HepG2 (cell line): Measurements from ENCODE around the gene SESN1. TPM values are rescaled to one million over a fixed set of nuclear protein-coding genes. Genes with fewer than 3 reads are reported as not detected.
A peak's percentile ranks its signal among the peaks of the same experiment; 100 is the strongest.

Source experiments
- ATAC-seq: fragments of 200-7000 bp; cut with Tn5 transposase; 3 replicates; pipeline ENCODE4 v1.9.1; 2020; ENCODE audit warnings: mild to moderate bottlenecking, moderate library complexity
- BruUV-seq: library from RNA; stranded (reverse); fragments of 400-500 nt; replicated peaks from 2 replicates; lab custom pipeline; 2021; lab: Mats Ljungman, UMichigan
- CTCF ChIA-PET: fragments of 300-600 bp; formaldehyde crosslinking; extraction: SDS; loops from one replicate; lab custom pipeline; 2021; ENCODE audit warnings: low total read pairs, inconsistent platforms, low intra/inter-chr PET ratio; lab: Yijun Ruan, JAX
- POLR2A ChIA-PET: fragments of 350-600 bp; sonication (Branson Sonifier 250); formaldehyde crosslinking; loops from one replicate; lab custom pipeline; 2020; ENCODE audit warnings: antibody characterized with exemption, inconsistent platforms; lab: Yijun Ruan, JAX
- DNase-seq: peaks from one replicate; pipeline ENCODE4 v3.0.0-alpha.2; 2015; ENCODE audit warnings: low spot score
- FAIRE-seq: peaks from 3 replicates; lab custom pipeline; 2011; peaks lifted over from hg19 to GRCh38; lab: Jason Lieb, UNC
- H2AFZ ChIP-seq: one replicate; pipeline ENCODE4 v1.6.1; 2011; ENCODE audit warnings: low read length, inconsistent platforms
- H3K27ac ChIP-seq: fragments of 300-600 bp; 3 replicates; pipeline ENCODE4 v1.8.0; 2011; ENCODE audit warnings: mixed run types, mild to moderate bottlenecking, mixed read lengths, low read length, inconsistent platforms; ENCODE audit not compliant: insufficient read depth; ENCODE audit errors: extremely low read length
- H3K27me3 ChIP-seq, 2 experiments: fragments of 200-600 bp in 1 of 2; 2 replicates in 1 of 2; 3 replicates in 1 of 2; pipeline versions ENCODE4 v1.6.0 to v1.8.0; 2011; ENCODE audit warnings: low read length in 2 of 2, mild to moderate bottlenecking in 2 of 2, moderate library complexity in 2 of 2, inconsistent platforms in 1 of 2; ENCODE audit not compliant: insufficient read depth in 2 of 2, control insufficient read depth in 1 of 2
- H3K36me3 ChIP-seq, 2 experiments: fragments of 200-600 bp in 1 of 2; replicated peaks in 1 of 2; 2 replicates in 1 of 2; 3 replicates in 1 of 2; pipeline versions ENCODE4 v1.5.1 to v1.8.0; 2011; ENCODE audit warnings: low read length in 2 of 2, inconsistent platforms in 1 of 2; ENCODE audit not compliant: insufficient read depth in 2 of 2, control insufficient read depth in 1 of 2
- H3K4me1 ChIP-seq: 2 replicates; pipeline ENCODE4 v1.5.1; 2012; ENCODE audit warnings: low read length, inconsistent platforms; ENCODE audit not compliant: insufficient read depth
- H3K4me2 ChIP-seq: 2 replicates; pipeline ENCODE4 v1.6.0; 2011; ENCODE audit warnings: low read depth, low read length, inconsistent platforms
- H3K4me3 ChIP-seq, 3 experiments: fragments of 200-600 bp in 1 of 3; sonication (generic), shearing (Covaris generic) in 1 of 3; replicated peaks in 1 of 3; 2 replicates each; pipeline ENCODE4 v1.5.1; 2011 to 2016; ENCODE audit warnings: low read length in 3 of 3, inconsistent platforms in 2 of 3, low read depth in 2 of 3, mild to moderate bottlenecking in 2 of 3, control low read depth in 1 of 3, mixed read lengths in 1 of 3; ENCODE audit not compliant: insufficient read depth in 1 of 3
- H3K79me2 ChIP-seq: one replicate; pipeline ENCODE4 v1.6.1; 2011; ENCODE audit warnings: low read length, inconsistent platforms; ENCODE audit not compliant: insufficient read depth
- H3K9ac ChIP-seq: 2 replicates; pipeline ENCODE4 v1.6.0; 2011; ENCODE audit warnings: mild to moderate bottlenecking, low read depth, low read length, inconsistent platforms; ENCODE audit not compliant: insufficient read depth
- H3K9me3 ChIP-seq: 2 replicates; pipeline ENCODE4 v1.5.1; 2012; ENCODE audit warnings: mild to moderate bottlenecking, low read length
- H4K20me1 ChIP-seq: 2 replicates; pipeline ENCODE4 v1.6.0; 2011; ENCODE audit warnings: inconsistent platforms, mild to moderate bottlenecking, low read length, moderate library complexity; ENCODE audit not compliant: insufficient read depth
- MBD4 ChIP-seq: IDR thresholded peaks from 2 replicates; pipeline ENCODE4 v1.6.1; 2012; ENCODE audit warnings: low read length, inconsistent platforms, borderline replicate concordance
- PTBP1 ChIP-seq: fragments of 200-400 bp; formaldehyde crosslinking; IDR thresholded peaks from 2 replicates; pipeline ENCODE4 v1.6.1; 2018; ENCODE audit warnings: low read length, low read depth; ENCODE audit not compliant: poor library complexity, severe bottlenecking
- SOX13 ChIP-seq, 3 experiments: fragments of 450-650 bp in 1 of 3; sonication (generic) in 1 of 3; formaldehyde crosslinking in 1 of 3; IDR thresholded peaks in 2 of 3; conservative IDR thresholded peaks in 1 of 3; 2 replicates each; pipeline versions ENCODE4 v1.5.0 to v1.6.1; 2016 to 2020; ENCODE audit warnings: antibody characterized with exemption in 1 of 3, mild to moderate bottlenecking in 1 of 3, missing compliant biosample characterization in 1 of 3, missing genetic modification reagents in 1 of 3, moderate library complexity in 1 of 3
- ZNF143 ChIP-seq: sonication (generic); formaldehyde crosslinking; IDR thresholded peaks from 2 replicates; pipeline ENCODE4 v1.4.0; 2020; ENCODE audit warnings: missing genetic modification reagents
- WGBS: methylation state at CpG from one replicate; pipeline ENCODE4 v1.1.6; 2017; ENCODE audit warnings: low lambda C conversion rate; 5-methylcytosine and 5-hydroxymethylcytosine counted together
- in situ Hi-C: cut with HindIII; loops from 2 replicates; pipeline ENCODE4 v1.10.0; 2017; ENCODE audit warnings: low pct_unique_long_range_greater_than_20kb; ENCODE audit not compliant: extremely low pct_ligation_motif_present
- intact Hi-C: fragments of 100-400 bp; cut with micrococcal nuclease; formaldehyde crosslinking; loops from one replicate; pipeline ENCODE4 v1.10.0; 2022; ENCODE audit not compliant: unreplicated experiment
- polyA plus RNA-seq, 8 experiments: library from polyadenylated mRNA; depleted of rRNA in 3 of 8; stranded (reverse) in 7 of 8; unstranded in 1 of 8; fragments of >200 nt; fragmentation: Illumina TruSeq in 4 of 8; extraction: Trizol in 4 of 8; gene quantifications; 2 replicates each; pipeline versions ENCODE4 v1.2.1 to v1.2.3, GENCODE V29; 2011 to 2016; ENCODE audit warnings: low read depth in 4 of 8, missing spikeins in 1 of 8, mixed read lengths in 1 of 8; ENCODE audit not compliant: insufficient read depth in 1 of 8
- total RNA-seq, 5 experiments: library from RNA; depleted of rRNA; stranded (reverse); fragments of >200 nt; fragmentation: Illumina TruSeq; extraction: Trizol; gene quantifications; 2 replicates each; pipeline ENCODE4 v1.2.3, GENCODE V29; 2016; ENCODE audit warnings: low read depth in 1 of 5
- TF ChIP-seq, protein P1 (sequence below): sonication (generic); formaldehyde crosslinking; conservative IDR thresholded peaks from 2 replicates; pipeline ENCODE4 v1.4.0; 2020; ENCODE audit warnings: missing genetic modification reagents
- TF ChIP-seq, protein P2 (sequence below), 2 experiments: fragments of 450-650 bp in 1 of 2; sonication (generic) in 1 of 2; formaldehyde crosslinking; IDR thresholded peaks; 2 replicates each; pipeline versions ENCODE4 v1.5.0 to v1.8.0; 2020 to 2022; ENCODE audit warnings: mild to moderate bottlenecking in 1 of 2, missing genetic modification reagents in 1 of 2

Gene SESN1
- total and polyA plus RNA-seq, 2 of the 13 experiments (the other 11 are each of a cell fraction or from before 2014, with no cell fraction given), result 24.9 to 44.7 TPM

DNA sequence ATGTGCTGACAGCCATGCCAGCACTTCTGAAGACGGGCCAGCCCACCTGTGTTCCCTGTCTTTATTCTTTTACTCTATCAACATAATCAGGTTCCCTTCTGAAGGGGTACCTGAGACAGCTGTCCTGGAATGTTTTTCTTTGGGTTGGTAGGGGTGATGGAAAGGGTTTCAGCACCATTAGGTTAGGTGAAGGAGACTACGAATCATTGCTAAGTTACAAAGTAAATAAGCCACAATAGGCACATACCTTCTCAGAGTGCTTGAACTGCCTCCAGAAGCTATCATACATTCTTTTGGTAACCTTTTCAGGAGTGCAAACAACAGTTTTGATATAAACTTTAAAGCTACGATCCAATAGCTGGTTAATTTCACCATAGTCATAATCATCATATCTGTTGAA lies 106.3 kb downstream of the SESN1 start:
- peaks cover 16 to 21% of the 10 kb centered on the region in 2 experiments for H3K36me3 ChIP-seq
- no peak for DNase-seq
- no peak for ATAC-seq
- H2AFZ ChIP-seq, result no peak overlapping the region
- ChIA-PET CTCF (no interaction called here), POLR2A (no interaction called here)
- H3K4me2 ChIP-seq, result no peak overlapping the region
- in situ Hi-C loops (no loop called here), intact Hi-C loops (no loop called here)
- no peak overlapping the region for H3K4me3 ChIP-seq
- H3K27me3 ChIP-seq, result no peaks in the 10 kb centered on the region
- H3K4me1 ChIP-seq, result peaks cover 23% of the 10 kb centered on the region
- 97% methylated on average over 3 of the region's 3 CpGs for WGBS
- H3K9ac ChIP-seq, result no peak overlapping the region
- no peak for FAIRE-seq
- H4K20me1 ChIP-seq, result no peaks in the 10 kb centered on the region
- no peaks in the 10 kb centered on the region for H3K79me2 ChIP-seq
- no TSS peak for BruUV-seq
- no peak overlapping the region for H3K27ac ChIP-seq
- H3K9me3 ChIP-seq, result no peaks in the 10 kb centered on the region
- TF ChIP-seq, protein P1, sequence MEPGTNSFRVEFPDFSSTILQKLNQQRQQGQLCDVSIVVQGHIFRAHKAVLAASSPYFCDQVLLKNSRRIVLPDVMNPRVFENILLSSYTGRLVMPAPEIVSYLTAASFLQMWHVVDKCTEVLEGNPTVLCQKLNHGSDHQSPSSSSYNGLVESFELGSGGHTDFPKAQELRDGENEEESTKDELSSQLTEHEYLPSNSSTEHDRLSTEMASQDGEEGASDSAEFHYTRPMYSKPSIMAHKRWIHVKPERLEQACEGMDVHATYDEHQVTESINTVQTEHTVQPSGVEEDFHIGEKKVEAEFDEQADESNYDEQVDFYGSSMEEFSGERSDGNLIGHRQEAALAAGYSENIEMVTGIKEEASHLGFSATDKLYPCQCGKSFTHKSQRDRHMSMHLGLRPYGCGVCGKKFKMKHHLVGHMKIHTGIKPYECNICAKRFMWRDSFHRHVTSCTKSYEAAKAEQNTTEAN (CRISPR knock-in tag), result no peak
- no peak for TF ChIP-seq PTBP1
- 0 out of 2 replicates have a peak, but pooled peaks have one; percentile 47 for TF ChIP-seq MBD4
- no peak for TF ChIP-seq SOX13 (IDR thresholded peaks at IDR 0.05)
- TF ChIP-seq SOX13 (CRISPR knock-in tag; conservative IDR thresholded peaks at IDR 0.05 in 1 of 2, IDR thresholded peaks at IDR 0.05 in 1 of 2), result no peak
- TF ChIP-seq, protein P2, sequence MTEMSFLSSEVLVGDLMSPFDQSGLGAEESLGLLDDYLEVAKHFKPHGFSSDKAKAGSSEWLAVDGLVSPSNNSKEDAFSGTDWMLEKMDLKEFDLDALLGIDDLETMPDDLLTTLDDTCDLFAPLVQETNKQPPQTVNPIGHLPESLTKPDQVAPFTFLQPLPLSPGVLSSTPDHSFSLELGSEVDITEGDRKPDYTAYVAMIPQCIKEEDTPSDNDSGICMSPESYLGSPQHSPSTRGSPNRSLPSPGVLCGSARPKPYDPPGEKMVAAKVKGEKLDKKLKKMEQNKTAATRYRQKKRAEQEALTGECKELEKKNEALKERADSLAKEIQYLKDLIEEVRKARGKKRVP (CRISPR knock-in tag; IDR thresholded peaks at IDR 0.05), result no peak
- TF ChIP-seq ZNF143 (CRISPR knock-in tag), result no peak
